ENCODE data around the gene KPTN.

KPTN gene

GRCh38 chr19:47507012-47507411 lies 23.0 kb upstream of the KPTN start:
- H3F3A ChIP-seq (ENCODE audit: low read depth): no peaks in the 10 kb centered on the region
- no peaks in the 10 kb centered on the region for H3K9me3 ChIP-seq (ENCODE audit: insufficient read depth, low read depth, low read length)
- H3K9me2 ChIP-seq (replicated peaks; ENCODE audit: low read depth, low read length): no peaks in the 10 kb centered on the region
- no peak overlapping the region for H3K4me2 ChIP-seq (ENCODE audit: low read depth, low read length, poor library complexity, severe bottlenecking)
- H3K36me3 ChIP-seq (ENCODE audit: insufficient read depth, low read length): peaks cover 18% of the 10 kb centered on the region; the same call in 1 of the 2 replicates
- H4K20me1 ChIP-seq (ENCODE audit: insufficient read depth, low read length, poor library complexity, severe bottlenecking): peaks cover 24% of the 10 kb centered on the region
- H2AFZ ChIP-seq (ENCODE audit: low read length): no peak overlapping the region
- H3K4me3 ChIP-seq (ENCODE audit: low read length, poor library complexity, severe bottlenecking): no peak overlapping the region
- peaks cover 54% of the 10 kb centered on the region for H3K79me2 ChIP-seq (ENCODE audit: insufficient read depth, low read length)
- H3K9ac ChIP-seq (ENCODE audit: low read depth, low read length, poor library complexity, severe bottlenecking): no peak overlapping the region
- TF ChIP-seq CTCF (conservative IDR thresholded peaks at IDR 0.05; ENCODE audit: low read length) (no peak), EZH2phosphoT487 (IDR thresholded peaks at IDR 0.05; ENCODE audit: borderline replicate concordance) (no peak)
- H3K27me3 ChIP-seq (ENCODE audit: insufficient read depth, low read length, poor library complexity, severe bottlenecking): no peaks in the 10 kb centered on the region
- peaks cover 2% of the 10 kb centered on the region for H3K4me1 ChIP-seq (ENCODE audit: insufficient read depth, low read length, poor library complexity, severe bottlenecking)

DNA sequence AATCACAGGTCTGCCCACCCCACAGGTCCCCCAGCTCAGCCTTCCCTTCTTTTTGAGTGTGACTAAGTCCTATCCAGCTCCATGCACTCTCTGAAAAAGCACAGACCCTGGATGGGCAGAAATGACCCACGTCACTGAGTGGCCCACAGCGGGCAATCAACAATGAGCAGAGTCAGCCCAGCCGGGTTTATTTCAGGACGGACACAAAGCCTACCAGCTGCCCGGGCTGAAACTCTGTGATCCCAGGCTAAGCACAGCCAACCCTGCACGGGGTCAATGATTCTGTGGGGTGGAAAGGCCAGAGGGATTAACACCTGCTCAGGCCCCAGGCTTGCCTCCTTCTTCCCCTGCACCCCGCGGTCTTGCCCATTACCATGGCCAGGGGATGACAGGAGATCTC lies 22.4 kb upstream of the KPTN start:
- Histone ChIP-seq H3K79me2 (ENCODE audit: insufficient read depth, low read length) (peaks cover 48% of the 10 kb centered on the region), H4K20me1 (ENCODE audit: insufficient read depth, low read length, poor library complexity, severe bottlenecking) (peaks cover 21% of the 10 kb centered on the region), H3K36me3 (ENCODE audit: insufficient read depth, low read length) (peaks cover 21% of the 10 kb centered on the region; the same call in 1 of the 2 replicates)

GRCh38 chr19:47505506-47505905 lies 21.5 kb upstream of the KPTN start:
- no peaks in the 10 kb centered on the region for H3F3A ChIP-seq (ENCODE audit: low read depth)
- H3K9ac ChIP-seq (ENCODE audit: low read depth, low read length, poor library complexity, severe bottlenecking): no peak overlapping the region
- no peaks in the 10 kb centered on the region for H3K9me2 ChIP-seq (replicated peaks; ENCODE audit: low read depth, low read length)

More for the DNA sequence above, 22.4 kb upstream of the KPTN start:
- H3K9me3 ChIP-seq (ENCODE audit: insufficient read depth, low read depth, low read length): no peaks in the 10 kb centered on the region
- no peaks in the 10 kb centered on the region for H3K4me1 ChIP-seq (ENCODE audit: insufficient read depth, low read length, poor library complexity, severe bottlenecking)
- no peak overlapping the region for H3K9ac ChIP-seq (ENCODE audit: low read depth, low read length, poor library complexity, severe bottlenecking)
- H3K4me3 ChIP-seq (ENCODE audit: low read length, poor library complexity, severe bottlenecking): no peak overlapping the region
- no peak overlapping the region for H3K4me2 ChIP-seq (ENCODE audit: low read depth, low read length, poor library complexity, severe bottlenecking)
- no peaks in the 10 kb centered on the region for H3K9me2 ChIP-seq (replicated peaks; ENCODE audit: low read depth, low read length)
- H2AFZ ChIP-seq (ENCODE audit: low read length): no peak overlapping the region
- no peaks in the 10 kb centered on the region for H3K27me3 ChIP-seq (ENCODE audit: insufficient read depth, low read length, poor library complexity, severe bottlenecking)
- no peaks in the 10 kb centered on the region for H3F3A ChIP-seq (ENCODE audit: low read depth)
- TF ChIP-seq EZH2phosphoT487 (IDR thresholded peaks at IDR 0.05; ENCODE audit: borderline replicate concordance) (no peak), CTCF (conservative IDR thresholded peaks at IDR 0.05; ENCODE audit: low read length) (no peak)

More at GRCh38 chr19:47505506-47505905, 21.5 kb upstream of the KPTN start:
- peaks cover 39% of the 10 kb centered on the region for H3K79me2 ChIP-seq (ENCODE audit: insufficient read depth, low read length)
- H3K4me2 ChIP-seq (ENCODE audit: low read depth, low read length, poor library complexity, severe bottlenecking): no peak overlapping the region
- no peak overlapping the region for H3K4me3 ChIP-seq (ENCODE audit: low read length, poor library complexity, severe bottlenecking)
- peaks cover 27% of the 10 kb centered on the region; the same call in 1 of the 2 replicates for H3K36me3 ChIP-seq (ENCODE audit: insufficient read depth, low read length)
- TF ChIP-seq EZH2phosphoT487 (IDR thresholded peaks at IDR 0.05; ENCODE audit: borderline replicate concordance): no peak
- no peak for TF ChIP-seq CTCF (conservative IDR thresholded peaks at IDR 0.05; ENCODE audit: low read length)
- no peaks in the 10 kb centered on the region for H3K9me3 ChIP-seq (ENCODE audit: insufficient read depth, low read depth, low read length)
- H2AFZ ChIP-seq (ENCODE audit: low read length): no peak overlapping the region
- H4K20me1 ChIP-seq (ENCODE audit: insufficient read depth, low read length, poor library complexity, severe bottlenecking): peaks cover 16% of the 10 kb centered on the region
- no peaks in the 10 kb centered on the region for H3K27me3 ChIP-seq (ENCODE audit: insufficient read depth, low read length, poor library complexity, severe bottlenecking)
- H3K4me1 ChIP-seq (ENCODE audit: insufficient read depth, low read length, poor library complexity, severe bottlenecking): no peaks in the 10 kb centered on the region
